HEK293 (cell line): ENCODE results near the gene NPIPA7.
"Not testable (repeated sequence)": the region's sequence is repeated elsewhere in the genome, so short reads cannot be mapped to it uniquely, and the experiment has no call there.

Experiments used
- SETDB1 ChIP-seq: IDR thresholded peaks from one replicate; pipeline ENCODE4 v1.6.1; 2017; ENCODE audit warnings: mild to moderate bottlenecking, low read length, moderate library complexity, mixed read lengths; ENCODE audit not compliant: insufficient read length
- ZIC2 ChIP-seq: fragments of 450-650 bp; formaldehyde crosslinking; IDR thresholded peaks from 2 replicates; pipeline ENCODE4 v1.5.1; 2016; ENCODE audit warnings: missing biosample characterization, missing genetic modification characterization
- ZNF501 ChIP-seq: fragments of 450-650 bp; formaldehyde crosslinking; IDR thresholded peaks from 2 replicates; pipeline ENCODE4 v1.5.1; 2016; ENCODE audit warnings: missing biosample characterization, missing genetic modification characterization
- ZNF707 ChIP-seq: fragments of 450-650 bp; formaldehyde crosslinking; IDR thresholded peaks from 2 replicates; pipeline ENCODE4 v1.5.1; 2016; ENCODE audit warnings: missing biosample characterization, missing genetic modification characterization
- ZSCAN30 ChIP-seq: fragments of 450-650 bp; IDR thresholded peaks from 2 replicates; pipeline ENCODE4 v1.5.1; 2018; ENCODE audit warnings: missing biosample characterization, mild to moderate bottlenecking, missing genetic modification characterization, moderate library complexity
- TF ChIP-seq, protein P1 (sequence below): fragments of 450-650 bp; formaldehyde crosslinking; IDR thresholded peaks from 2 replicates; pipeline ENCODE4 v1.5.1; 2016; ENCODE audit warnings: missing biosample characterization, missing genetic modification characterization
- TF ChIP-seq, protein P2 (sequence below): fragments of 450-650 bp; formaldehyde crosslinking; IDR thresholded peaks from 2 replicates; pipeline ENCODE4 v1.5.1; 2016; ENCODE audit warnings: missing biosample characterization, missing genetic modification characterization

- TF ChIP-seq ZNF707 (tag by site-specific recombination); ZNF501 (tag by site-specific recombination); ZIC2 (tag by site-specific recombination); SETDB1; ZSCAN30: not testable (repeated sequence)
- TF ChIP-seq, protein P1, sequence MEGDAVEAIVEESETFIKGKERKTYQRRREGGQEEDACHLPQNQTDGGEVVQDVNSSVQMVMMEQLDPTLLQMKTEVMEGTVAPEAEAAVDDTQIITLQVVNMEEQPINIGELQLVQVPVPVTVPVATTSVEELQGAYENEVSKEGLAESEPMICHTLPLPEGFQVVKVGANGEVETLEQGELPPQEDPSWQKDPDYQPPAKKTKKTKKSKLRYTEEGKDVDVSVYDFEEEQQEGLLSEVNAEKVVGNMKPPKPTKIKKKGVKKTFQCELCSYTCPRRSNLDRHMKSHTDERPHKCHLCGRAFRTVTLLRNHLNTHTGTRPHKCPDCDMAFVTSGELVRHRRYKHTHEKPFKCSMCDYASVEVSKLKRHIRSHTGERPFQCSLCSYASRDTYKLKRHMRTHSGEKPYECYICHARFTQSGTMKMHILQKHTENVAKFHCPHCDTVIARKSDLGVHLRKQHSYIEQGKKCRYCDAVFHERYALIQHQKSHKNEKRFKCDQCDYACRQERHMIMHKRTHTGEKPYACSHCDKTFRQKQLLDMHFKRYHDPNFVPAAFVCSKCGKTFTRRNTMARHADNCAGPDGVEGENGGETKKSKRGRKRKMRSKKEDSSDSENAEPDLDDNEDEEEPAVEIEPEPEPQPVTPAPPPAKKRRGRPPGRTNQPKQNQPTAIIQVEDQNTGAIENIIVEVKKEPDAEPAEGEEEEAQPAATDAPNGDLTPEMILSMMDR (tag by site-specific recombination): not testable (repeated sequence)
- TF ChIP-seq, protein P2, sequence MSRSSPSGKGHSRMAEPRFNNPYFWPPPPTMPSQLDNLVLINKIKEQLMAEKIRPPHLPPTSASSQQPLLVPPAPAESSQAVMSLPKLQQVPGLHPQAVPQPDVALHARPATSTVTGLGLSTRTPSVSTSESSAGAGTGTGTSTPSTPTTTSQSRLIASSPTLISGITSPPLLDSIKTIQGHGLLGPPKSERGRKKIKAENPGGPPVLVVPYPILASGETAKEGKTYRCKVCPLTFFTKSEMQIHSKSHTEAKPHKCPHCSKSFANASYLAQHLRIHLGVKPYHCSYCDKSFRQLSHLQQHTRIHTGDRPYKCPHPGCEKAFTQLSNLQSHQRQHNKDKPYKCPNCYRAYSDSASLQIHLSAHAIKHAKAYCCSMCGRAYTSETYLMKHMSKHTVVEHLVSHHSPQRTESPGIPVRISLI: not testable (repeated sequence)
These were observed 41.6 kb downstream of the NPIPA7 start for GRCh38 chr16:16420515-16420914.
